Measurements from ENCODE around the gene CLCNKA. TPM values are rescaled to one million over a fixed set of nuclear protein-coding genes. Genes with fewer than 3 reads are reported as not detected.

Gene CLCNKA
- total RNA-seq, 1 experiment from 2014 or later, result 1.0 TPM

DNA sequence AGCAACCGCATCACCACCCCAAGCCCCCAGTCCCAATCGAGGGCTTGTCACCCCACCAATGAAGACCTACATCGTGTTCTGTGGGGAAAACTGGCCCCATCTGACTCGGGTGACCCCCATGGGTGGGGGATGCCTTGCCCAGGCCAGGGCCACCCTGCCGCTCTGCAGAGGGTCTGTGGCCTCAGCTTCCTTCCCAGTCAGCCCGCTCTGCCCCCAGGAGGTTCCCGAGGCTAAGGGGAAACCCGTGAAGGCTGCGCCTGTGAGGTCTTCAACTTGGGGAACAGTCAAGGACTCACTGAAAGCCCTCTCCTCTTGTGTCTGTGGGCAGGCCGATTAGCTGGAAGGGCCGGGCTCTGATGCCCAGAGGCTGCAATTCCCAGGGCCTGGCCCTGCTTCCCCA, 15.8 kb upstream of the CLCNKA start:
- Histone ChIP-seq H3K9me3 (ENCODE audit: insufficient read depth, low read depth) (no peaks in the 10 kb centered on the region), H3K9me2 (ENCODE audit: insufficient read depth) (no peaks in the 10 kb centered on the region), H3K4me3 (no peak overlapping the region), H3K4me1 (replicated peaks; ENCODE audit: insufficient read depth) (no peaks in the 10 kb centered on the region; the same call in 1 of the 2 replicates), H4K20me1 (ENCODE audit: insufficient read depth) (no peaks in the 10 kb centered on the region), H3K4me2 (no peak overlapping the region), H2AFZ (no peak overlapping the region), H3F3A (ENCODE audit: insufficient read depth, low read depth) (no peaks in the 10 kb centered on the region; the same call in 1 of the 2 replicates), H3K79me2 (ENCODE audit: low read depth) (no peaks in the 10 kb centered on the region), H3K27ac (no peak overlapping the region), H3K36me3 (ENCODE audit: low read depth) (no peaks in the 10 kb centered on the region), H3K27me3 (ENCODE audit: insufficient read depth, low read depth) (no peaks in the 10 kb centered on the region)
- DNase-seq, result no peak
- intact Hi-C loops (cut with micrococcal nuclease; ENCODE audit: unreplicated experiment), result loop anchor here (2.0 to 5.0 kb wide), 2 partner anchors 213 to 236 kb away; no protein-coding TSS in a partner anchor
- POLR2A ChIA-PET (ENCODE audit: unreplicated experiment), result no interaction called here
- CTCF ChIA-PET, result no interaction called here
- TF ChIP-seq CTCF (conservative IDR thresholded peaks at IDR 0.05) (no peak), EZH2 (IDR thresholded peaks at IDR 0.05; ENCODE audit: low read depth) (no peak)
- BruUV-seq (replicated peaks), result no TSS peak

DNA sequence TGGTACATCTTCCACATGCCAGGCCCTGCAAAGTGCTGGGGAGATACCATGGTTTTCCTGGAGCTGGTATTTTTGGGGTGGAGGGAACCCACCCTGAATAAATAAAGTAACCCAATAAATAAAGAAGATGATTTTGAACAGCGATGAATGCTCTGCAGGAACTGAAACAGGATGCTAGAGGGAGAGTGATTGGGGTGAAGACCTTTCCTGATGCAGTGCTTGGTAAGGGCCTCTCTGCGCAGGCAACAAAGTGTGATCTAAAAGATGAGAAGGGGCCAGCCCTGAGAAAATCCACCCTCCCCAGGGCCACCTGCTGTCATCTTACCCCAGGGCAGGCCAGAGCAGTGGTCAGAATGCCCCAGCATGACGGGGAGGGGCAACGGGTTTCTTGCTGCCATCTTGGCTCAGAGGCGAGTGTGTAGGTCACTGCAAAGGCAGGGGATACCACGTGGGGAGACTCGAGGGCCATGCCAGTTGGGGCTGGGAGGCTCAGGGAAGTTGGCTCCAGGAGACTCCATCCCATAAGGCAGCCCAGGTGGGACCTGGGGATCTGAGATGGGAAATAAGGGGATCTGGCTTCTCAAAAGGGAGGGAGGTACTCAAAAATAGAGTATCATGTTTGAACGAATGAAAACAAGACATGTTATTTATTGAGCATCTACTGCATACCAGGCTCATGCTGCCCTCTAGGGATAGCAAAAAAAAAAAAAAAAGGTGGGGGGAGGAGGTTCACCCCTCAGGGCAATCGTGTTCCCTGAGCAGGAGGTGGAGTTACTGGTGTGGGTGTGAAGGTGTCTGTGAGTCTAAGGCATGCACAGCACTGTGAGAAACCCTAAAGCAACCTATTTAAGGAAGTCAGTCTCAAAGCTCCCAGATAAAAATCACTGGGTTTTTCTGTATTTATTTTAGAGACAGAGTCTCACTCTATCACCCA, 15.0 kb upstream of the CLCNKA start:
- Histone ChIP-seq H3K4me1 (replicated peaks; ENCODE audit: insufficient read depth) (no peaks in the 10 kb centered on the region; the same call in 1 of the 2 replicates), H3K4me3 (no peak overlapping the region), H3K27me3 (ENCODE audit: insufficient read depth, low read depth) (no peaks in the 10 kb centered on the region), H3K9me2 (ENCODE audit: insufficient read depth) (no peaks in the 10 kb centered on the region), H3K27ac (no peak overlapping the region), H4K20me1 (ENCODE audit: insufficient read depth) (no peaks in the 10 kb centered on the region), H3K4me2 (no peak overlapping the region), H2AFZ (no peak overlapping the region), H3K79me2 (ENCODE audit: low read depth) (no peaks in the 10 kb centered on the region), H3K9me3 (ENCODE audit: insufficient read depth, low read depth) (no peaks in the 10 kb centered on the region), H3K36me3 (ENCODE audit: low read depth) (no peaks in the 10 kb centered on the region), H3F3A (ENCODE audit: insufficient read depth, low read depth) (no peaks in the 10 kb centered on the region; the same call in 1 of the 2 replicates)
- DNase-seq, result peak; percentile 40 to 52
- BruUV-seq (replicated peaks), result no TSS peak
- intact Hi-C loops (cut with micrococcal nuclease; ENCODE audit: unreplicated experiment), result loop anchor here (2.0 to 5.0 kb wide), 2 partner anchors 214 to 235 kb away; no protein-coding TSS in a partner anchor
- TF ChIP-seq CTCF (conservative IDR thresholded peaks at IDR 0.05) (no peak; the same call in 1 of the 2 replicates), EZH2 (IDR thresholded peaks at IDR 0.05; ENCODE audit: low read depth) (no peak)
- ChIA-PET POLR2A (ENCODE audit: unreplicated experiment) (interaction anchor here (0.6 to 0.7 kb wide), 2 partner anchors 68 to 614 kb away, joined by 3 read pairs; no protein-coding TSS in a partner anchor), CTCF (interaction anchor here (0.6 to 0.7 kb wide), 2 partner anchors 206 to 244 kb away, joined by 3 to 17 read pairs; no protein-coding TSS in a partner anchor)

- no peak overlapping the region for H3K4me3 ChIP-seq
- H3K27ac ChIP-seq, result no peak overlapping the region
- H3K9me2 ChIP-seq (ENCODE audit: insufficient read depth), result no peaks in the 10 kb centered on the region
- H4K20me1 ChIP-seq (ENCODE audit: insufficient read depth), result no peaks in the 10 kb centered on the region
- intact Hi-C loops (cut with micrococcal nuclease; ENCODE audit: unreplicated experiment), result loop anchor here (2.0 to 5.0 kb wide), 4 partner anchors 65 to 234 kb away; partner anchors contain the start of gene FAM131C
- TF ChIP-seq CTCF (conservative IDR thresholded peaks at IDR 0.05) (no peak), EZH2 (IDR thresholded peaks at IDR 0.05; ENCODE audit: low read depth) (no peak)
- no peaks in the 10 kb centered on the region for H3K36me3 ChIP-seq (ENCODE audit: low read depth)
- POLR2A ChIA-PET (ENCODE audit: unreplicated experiment), result interaction anchor here (0.6 to 0.7 kb wide), 2 partner anchors 69 to 207 kb away, joined by 3 to 5 read pairs; no protein-coding TSS in a partner anchor
- H3F3A ChIP-seq (ENCODE audit: insufficient read depth, low read depth), result no peaks in the 10 kb centered on the region; the same call in 1 of the 2 replicates
- H3K4me1 ChIP-seq (replicated peaks; ENCODE audit: insufficient read depth), result peaks cover 5% of the 10 kb centered on the region; the same call in 1 of the 2 replicates
- no peaks in the 10 kb centered on the region for H3K79me2 ChIP-seq (ENCODE audit: low read depth)
- no peak overlapping the region for H3K4me2 ChIP-seq
- no peak overlapping the region for H2AFZ ChIP-seq
- no peaks in the 10 kb centered on the region for H3K9me3 ChIP-seq (ENCODE audit: insufficient read depth, low read depth)
- DNase-seq, result no peak
- CTCF ChIA-PET, result interaction anchor here (0.5 to 0.7 kb wide), 5 partner anchors 16 to 453 kb away, joined by 3 to 10 read pairs (median 5); no protein-coding TSS in a partner anchor
- no TSS peak for BruUV-seq (replicated peaks)
- no peaks in the 10 kb centered on the region for H3K27me3 ChIP-seq (ENCODE audit: insufficient read depth, low read depth)
Measured at GRCh38 chr1:16007671-16008341, 14.0 kb upstream of the CLCNKA start.
